Measurements from ENCODE around the gene TAF10. TPM values are rescaled to one million over a fixed set of nuclear protein-coding genes. Genes with fewer than 3 reads are reported as not detected.
A peak's percentile ranks its signal among the peaks of the same experiment; 100 is the strongest.

TAF10 gene
- total RNA-seq, 1 experiment from 2014 or later: 187 TPM

DNA sequence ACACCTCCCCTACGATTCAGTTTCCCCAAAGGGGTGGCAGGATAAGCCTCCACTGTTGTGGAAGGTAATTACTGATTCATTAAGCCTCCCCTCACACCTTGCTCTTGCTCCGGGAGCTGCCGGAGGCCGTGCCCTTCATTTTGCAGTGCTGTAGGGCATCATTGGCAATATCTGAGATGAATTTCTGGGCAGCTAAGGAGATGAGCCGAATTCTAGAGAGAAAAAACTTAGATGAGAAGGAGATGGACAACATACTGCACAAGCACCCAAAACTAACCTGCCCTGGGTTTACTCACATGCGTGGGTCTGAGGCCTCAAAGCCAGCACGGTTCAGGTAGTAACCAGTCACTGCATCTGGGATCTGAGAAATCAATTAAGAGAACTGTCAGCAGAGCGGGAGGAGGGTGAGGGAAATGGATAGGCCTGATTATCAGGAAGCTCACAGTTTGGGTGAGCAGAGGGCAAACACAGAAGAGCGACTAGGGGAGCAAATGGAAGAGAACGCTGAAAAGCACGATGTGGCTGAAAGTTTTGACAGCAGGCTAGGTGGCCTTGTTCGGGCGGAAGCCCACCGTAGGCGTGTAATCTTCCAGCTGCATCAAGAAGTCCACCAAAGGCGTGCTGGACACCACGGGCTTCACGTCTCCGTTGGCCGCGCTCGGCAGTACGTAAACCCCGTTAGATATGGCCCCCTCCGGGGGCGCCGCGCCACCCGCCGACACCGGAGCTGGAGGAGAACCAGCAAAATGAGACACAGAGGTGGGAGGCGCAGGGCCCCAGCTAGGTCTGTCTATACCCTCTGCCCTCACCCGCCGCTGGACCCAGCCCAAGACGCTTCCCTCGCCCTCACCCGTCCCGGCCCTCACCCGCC lies 689 bp downstream of the TAF10 start:
- H3K27ac Mint-ChIP-seq (ENCODE audit: unreplicated experiment): peak overlapping the region; percentile 81
- TF ChIP-seq, protein P1, sequence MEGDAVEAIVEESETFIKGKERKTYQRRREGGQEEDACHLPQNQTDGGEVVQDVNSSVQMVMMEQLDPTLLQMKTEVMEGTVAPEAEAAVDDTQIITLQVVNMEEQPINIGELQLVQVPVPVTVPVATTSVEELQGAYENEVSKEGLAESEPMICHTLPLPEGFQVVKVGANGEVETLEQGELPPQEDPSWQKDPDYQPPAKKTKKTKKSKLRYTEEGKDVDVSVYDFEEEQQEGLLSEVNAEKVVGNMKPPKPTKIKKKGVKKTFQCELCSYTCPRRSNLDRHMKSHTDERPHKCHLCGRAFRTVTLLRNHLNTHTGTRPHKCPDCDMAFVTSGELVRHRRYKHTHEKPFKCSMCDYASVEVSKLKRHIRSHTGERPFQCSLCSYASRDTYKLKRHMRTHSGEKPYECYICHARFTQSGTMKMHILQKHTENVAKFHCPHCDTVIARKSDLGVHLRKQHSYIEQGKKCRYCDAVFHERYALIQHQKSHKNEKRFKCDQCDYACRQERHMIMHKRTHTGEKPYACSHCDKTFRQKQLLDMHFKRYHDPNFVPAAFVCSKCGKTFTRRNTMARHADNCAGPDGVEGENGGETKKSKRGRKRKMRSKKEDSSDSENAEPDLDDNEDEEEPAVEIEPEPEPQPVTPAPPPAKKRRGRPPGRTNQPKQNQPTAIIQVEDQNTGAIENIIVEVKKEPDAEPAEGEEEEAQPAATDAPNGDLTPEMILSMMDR (IDR thresholded peaks at IDR 0.05; ENCODE audit: unreplicated experiment): no peak
- no TSS peak for BruUV-seq (replicated peaks)

DNA sequence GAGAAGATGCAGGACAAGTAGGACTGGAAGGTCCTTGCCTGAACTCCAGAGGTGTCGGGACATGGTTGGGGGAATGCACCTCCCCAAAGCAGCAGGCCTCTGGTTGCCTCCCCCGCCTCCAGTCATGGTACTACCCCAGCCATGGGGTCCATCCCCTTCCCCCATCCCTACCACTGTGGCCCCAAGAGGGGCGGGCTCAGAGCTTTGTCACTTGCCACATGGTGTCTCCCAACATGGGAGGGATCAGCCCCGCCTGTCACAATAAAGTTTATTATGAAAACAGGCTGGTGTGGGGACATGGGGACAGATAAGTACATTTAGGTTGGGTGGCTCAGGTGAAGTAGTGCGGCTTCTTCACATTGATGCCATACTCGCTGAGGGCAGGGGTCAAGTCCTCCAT lies 1.4 kb downstream of the TAF10 start:
- CTCF ChIA-PET: no interaction called here
- intact Hi-C loops (cut with micrococcal nuclease; ENCODE audit: unreplicated experiment): loop anchor here (10.0 kb wide), 1 partner anchor 126 kb away; the partner anchor contains the start of genes ARFIP2 and TIMM10B
- H3K4me1 Mint-ChIP-seq (ENCODE audit: low read depth, unreplicated experiment): peaks cover 24% of the 10 kb centered on the region
- H3K27ac Mint-ChIP-seq (ENCODE audit: unreplicated experiment): peak overlapping the region; percentile 81
- H3K9me3 Mint-ChIP-seq (ENCODE audit: low read depth, unreplicated experiment): no peaks in the 10 kb centered on the region
- no peaks in the 10 kb centered on the region for H3K27me3 Mint-ChIP-seq (ENCODE audit: unreplicated experiment)
- H3K4me3 Mint-ChIP-seq (ENCODE audit: low read depth, unreplicated experiment): no peak overlapping the region
- TF ChIP-seq, protein P1 (IDR thresholded peaks at IDR 0.05; ENCODE audit: unreplicated experiment): no peak
- DNase-seq: no peak
- BruUV-seq (replicated peaks): TSS peak; percentile 44
- H3K36me3 Mint-ChIP-seq (ENCODE audit: insufficient read depth, unreplicated experiment): peaks cover 11% of the 10 kb centered on the region

More for the DNA sequence above, 689 bp downstream of the TAF10 start:
- no peak overlapping the region for H3K4me3 Mint-ChIP-seq (ENCODE audit: low read depth, unreplicated experiment)
- H3K9me3 Mint-ChIP-seq (ENCODE audit: low read depth, unreplicated experiment): no peaks in the 10 kb centered on the region
- peaks cover 6% of the 10 kb centered on the region for H3K36me3 Mint-ChIP-seq (ENCODE audit: insufficient read depth, unreplicated experiment)
- peaks cover 24% of the 10 kb centered on the region for H3K4me1 Mint-ChIP-seq (ENCODE audit: low read depth, unreplicated experiment)
- intact Hi-C loops (cut with micrococcal nuclease; ENCODE audit: unreplicated experiment): loop anchor here (10.0 kb wide), 1 partner anchor 127 kb away; the partner anchor contains the start of genes ARFIP2 and TIMM10B
- no peak for DNase-seq
- no peaks in the 10 kb centered on the region for H3K27me3 Mint-ChIP-seq (ENCODE audit: unreplicated experiment)
- CTCF ChIA-PET: interaction anchor here (0.6 to 1.1 kb wide), 3 partner anchors 12 to 146 kb away, joined by 3 to 9 read pairs (median 3); partner anchors contain the start of gene MRPL17

DNA sequence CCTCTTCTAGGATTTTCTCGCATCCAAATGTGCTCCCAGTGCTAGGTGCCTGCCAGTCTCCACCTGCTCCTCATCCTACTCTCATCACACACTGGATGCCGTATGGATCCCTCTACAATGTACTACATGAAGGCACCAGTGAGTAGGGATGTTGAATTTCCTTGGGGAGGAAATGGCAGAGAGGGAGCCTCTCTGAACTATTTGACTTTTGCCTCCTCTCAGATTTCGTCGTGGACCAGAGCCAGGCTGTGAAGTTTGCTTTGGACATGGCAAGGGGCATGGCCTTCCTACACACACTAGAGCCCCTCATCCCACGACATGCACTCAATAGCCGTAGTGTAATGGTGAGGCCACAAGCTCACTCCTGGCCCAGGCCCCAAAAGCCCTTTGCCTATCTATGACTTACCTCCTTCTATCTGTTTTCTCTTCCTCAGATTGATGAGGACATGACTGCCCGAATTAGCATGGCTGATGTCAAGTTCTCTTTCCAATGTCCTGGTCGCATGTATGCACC lies 2.5 kb downstream of the TAF10 start:
- no peak for DNase-seq
- TF ChIP-seq, protein P1 (IDR thresholded peaks at IDR 0.05; ENCODE audit: unreplicated experiment): no peak
- Mint-ChIP-seq H3K27me3 (ENCODE audit: unreplicated experiment) (no peaks in the 10 kb centered on the region), H3K4me1 (ENCODE audit: low read depth, unreplicated experiment) (peaks cover 24% of the 10 kb centered on the region), H3K9me3 (ENCODE audit: low read depth, unreplicated experiment) (no peaks in the 10 kb centered on the region), H3K36me3 (ENCODE audit: insufficient read depth, unreplicated experiment) (peaks cover 11% of the 10 kb centered on the region), H3K4me3 (ENCODE audit: low read depth, unreplicated experiment) (no peak overlapping the region), H3K27ac (ENCODE audit: unreplicated experiment) (peak overlapping the region; percentile 81)
- intact Hi-C loops (cut with micrococcal nuclease; ENCODE audit: unreplicated experiment): loop anchor here (10.0 kb wide), 1 partner anchor 125 kb away; the partner anchor contains the start of genes ARFIP2 and TIMM10B
- BruUV-seq (replicated peaks): no TSS peak
- CTCF ChIA-PET: no interaction called here

DNA sequence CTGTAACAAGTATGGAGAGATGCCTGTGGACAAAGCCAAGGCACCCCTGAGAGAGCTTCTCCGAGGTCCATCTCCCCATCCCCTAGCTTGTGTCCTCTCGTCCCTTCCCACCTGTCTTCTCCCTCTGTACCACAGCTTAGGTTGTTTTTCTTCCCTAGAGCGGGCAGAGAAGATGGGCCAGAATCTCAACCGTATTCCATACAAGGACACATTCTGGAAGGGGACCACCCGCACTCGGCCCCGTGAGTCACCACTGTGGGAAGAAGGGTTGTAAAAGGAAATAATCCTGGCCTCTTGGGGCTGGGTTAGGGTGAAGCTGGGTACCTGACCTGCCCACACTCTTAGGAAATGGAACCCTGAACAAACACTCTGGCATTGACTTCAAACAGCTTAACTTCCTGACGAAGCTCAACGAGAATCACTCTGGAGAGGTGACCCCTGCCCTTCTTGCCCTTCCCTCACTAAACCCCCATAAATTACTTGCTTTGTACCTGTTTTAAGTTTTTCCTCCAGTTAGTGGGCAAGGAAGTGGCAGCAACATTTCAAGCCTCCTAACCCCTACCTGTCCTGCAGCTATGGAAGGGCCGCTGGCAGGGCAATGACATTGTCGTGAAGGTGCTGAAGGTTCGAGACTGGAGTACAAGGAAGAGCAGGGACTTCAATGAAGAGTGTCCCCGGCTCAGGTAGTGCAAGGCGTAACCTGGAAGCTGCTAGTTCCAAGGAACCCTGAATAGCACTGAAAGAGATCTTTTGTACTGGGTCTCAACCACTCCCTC lies 3.1 kb downstream of the TAF10 start:
- H3K27ac Mint-ChIP-seq (ENCODE audit: unreplicated experiment): peak overlapping the region; percentile 81
- no TSS peak for BruUV-seq (replicated peaks)
- CTCF ChIA-PET: no interaction called here
- H3K9me3 Mint-ChIP-seq (ENCODE audit: low read depth, unreplicated experiment): no peaks in the 10 kb centered on the region
- H3K36me3 Mint-ChIP-seq (ENCODE audit: insufficient read depth, unreplicated experiment): peaks cover 11% of the 10 kb centered on the region
- H3K4me3 Mint-ChIP-seq (ENCODE audit: low read depth, unreplicated experiment): no peak overlapping the region
- TF ChIP-seq, protein P1 (IDR thresholded peaks at IDR 0.05; ENCODE audit: unreplicated experiment): no peak
- no peaks in the 10 kb centered on the region for H3K27me3 Mint-ChIP-seq (ENCODE audit: unreplicated experiment)
- H3K4me1 Mint-ChIP-seq (ENCODE audit: low read depth, unreplicated experiment): peaks cover 24% of the 10 kb centered on the region
- no peak for DNase-seq
- intact Hi-C loops (cut with micrococcal nuclease; ENCODE audit: unreplicated experiment): no loop called here

All from Calu3 (cell line).